Cerebellar cortex (tissue), 1 donor: Measurements from ENCODE around the gene TET2.
"Not testable (repeated sequence)": the region's sequence is repeated elsewhere in the genome, so short reads cannot be mapped to it uniquely, and the experiment has no call there.

Source experiments
- DNase-seq: peaks from one replicate; pipeline ENCODE4 v3.0.0-alpha.2; 2015; ENCODE audit warnings: low spot score

The TET2 gene

DNA sequence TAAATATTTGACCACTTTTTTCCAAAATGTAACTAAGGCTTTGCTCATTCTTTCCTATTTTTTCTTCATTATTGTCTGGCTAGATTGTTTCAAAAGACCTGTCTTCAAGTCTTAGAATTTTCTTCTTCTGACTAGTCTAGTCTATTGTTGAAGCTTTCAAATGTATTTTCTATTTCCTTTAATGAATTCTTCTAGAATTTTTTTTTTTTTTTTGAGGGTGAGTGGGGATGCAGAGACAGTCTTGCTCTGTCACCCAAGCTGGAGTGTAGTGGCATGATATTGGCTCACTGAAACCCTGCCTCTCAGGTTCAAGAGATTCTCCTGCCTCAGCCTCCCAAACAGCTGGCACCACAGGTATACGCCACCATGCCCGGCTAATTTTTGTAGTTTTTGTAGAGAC is 141.4 kb downstream of the TET2 start:
- no peak for DNase-seq

DNA sequence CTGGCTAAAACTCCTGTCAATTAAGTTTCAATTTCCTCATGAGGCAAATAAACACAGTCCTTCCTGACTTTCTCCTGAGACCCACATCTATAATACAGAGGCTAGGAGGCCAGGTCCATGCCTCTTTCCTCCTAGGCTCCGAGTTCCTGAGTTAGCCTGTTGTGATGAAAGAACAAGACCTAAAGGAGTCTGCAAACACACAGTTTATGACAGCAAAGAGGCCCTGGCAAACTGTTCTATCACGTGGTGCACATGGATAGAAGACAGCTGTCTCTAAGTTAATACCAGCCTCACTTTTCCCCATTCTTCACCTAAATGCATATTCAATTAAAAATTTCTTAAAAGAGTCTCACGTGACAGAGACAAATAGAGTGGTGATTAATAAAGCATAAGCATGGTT is 145.2 kb downstream of the TET2 start:
- no peak for DNase-seq

- no peak for DNase-seq
Measured at GRCh38 chr4:105293360-105293759, 146.7 kb downstream of the TET2 start.

GRCh38 chr4:105296672-105297071 is 150.0 kb downstream of the TET2 start:
- no peak for DNase-seq

DNA sequence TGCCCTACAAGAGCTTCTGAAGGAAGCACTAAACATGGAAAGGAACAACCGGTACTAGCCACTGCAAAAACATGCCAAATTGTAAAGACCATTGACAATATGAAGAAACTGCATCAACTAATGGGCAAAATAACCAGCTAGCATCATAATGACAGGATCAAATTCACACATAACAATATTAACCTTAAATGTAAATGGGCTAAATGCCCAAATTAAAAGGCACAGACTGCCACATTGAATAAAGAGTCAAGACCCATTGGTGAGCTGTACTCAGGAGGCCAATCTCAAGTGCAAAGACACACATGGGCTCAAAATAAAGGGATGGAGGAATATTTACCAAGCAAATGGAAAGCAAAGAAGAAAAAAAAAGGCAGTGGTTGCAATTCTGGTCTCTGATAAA is 152.4 kb downstream of the TET2 start:
- not testable (repeated sequence) for DNase-seq

- no peak for DNase-seq
Measured at GRCh38 chr4:105304085-105304484, 157.4 kb downstream of the TET2 start.

DNA sequence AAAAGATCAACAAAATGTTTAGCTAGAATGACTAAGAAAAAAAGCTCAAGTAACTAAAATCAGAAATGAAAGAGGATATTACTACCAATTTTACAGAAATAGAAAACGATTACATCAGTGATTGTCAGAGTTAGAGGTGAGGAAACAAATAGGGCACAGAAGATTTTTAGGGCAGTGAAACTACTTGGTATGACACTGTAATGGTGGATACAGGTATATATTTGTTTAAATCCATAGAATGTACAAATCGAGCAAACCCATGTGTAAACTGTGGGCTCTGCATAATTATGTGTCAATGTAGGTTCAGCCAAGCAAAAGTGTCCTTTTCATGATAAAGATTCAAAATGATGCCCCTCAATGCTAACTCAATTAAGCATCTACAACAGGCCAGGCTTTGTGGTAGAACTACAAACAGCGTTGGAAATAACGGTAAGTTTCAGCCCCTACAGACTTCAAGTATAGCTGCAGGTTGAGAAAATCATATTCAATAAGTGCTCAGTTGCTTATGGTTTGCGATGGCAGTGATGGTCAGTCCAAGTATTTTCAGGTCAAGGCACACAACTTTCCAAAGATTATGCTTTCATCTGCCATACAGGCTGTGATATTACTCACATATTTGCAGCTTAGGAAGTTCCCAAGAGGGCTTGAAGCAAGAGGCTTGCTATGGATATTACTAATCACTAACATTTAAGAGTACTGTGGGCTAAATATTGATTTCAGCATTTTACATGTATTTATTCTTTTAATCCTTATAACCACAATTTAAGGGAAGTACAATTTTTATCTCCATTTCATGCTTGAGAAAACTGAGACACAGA is 158.6 kb downstream of the TET2 start:
- DNase-seq = no peak

- no peak for DNase-seq
Measured at GRCh38 chr4:105306158-105306781, 159.6 kb downstream of the TET2 start.

GRCh38 chr4:105306820-105307219 is 160.1 kb downstream of the TET2 start:
- DNase-seq = no peak

DNA sequence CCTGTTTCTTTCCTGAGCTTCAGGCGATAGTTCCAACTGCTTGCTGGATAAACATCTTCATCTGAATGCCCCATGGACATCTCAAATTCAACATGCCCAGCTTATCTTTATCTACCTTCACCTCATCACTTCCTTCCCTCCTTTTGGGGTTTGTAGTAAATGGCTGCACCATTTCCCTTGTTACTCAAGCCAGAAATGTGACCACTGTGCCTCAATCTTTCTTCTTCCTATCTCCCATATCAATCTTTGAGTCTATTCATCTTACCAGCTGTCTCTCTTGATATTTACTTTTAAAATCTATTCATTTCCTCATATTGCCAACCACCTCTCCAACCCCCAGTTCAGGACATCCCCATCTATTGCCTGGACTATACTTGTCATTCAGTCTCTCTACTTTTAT is 171.8 kb downstream of the TET2 start:
- DNase-seq = no peak

GRCh38 chr4:105327222-105327621 is 180.5 kb downstream of the TET2 start:
- DNase-seq = no peak

DNA sequence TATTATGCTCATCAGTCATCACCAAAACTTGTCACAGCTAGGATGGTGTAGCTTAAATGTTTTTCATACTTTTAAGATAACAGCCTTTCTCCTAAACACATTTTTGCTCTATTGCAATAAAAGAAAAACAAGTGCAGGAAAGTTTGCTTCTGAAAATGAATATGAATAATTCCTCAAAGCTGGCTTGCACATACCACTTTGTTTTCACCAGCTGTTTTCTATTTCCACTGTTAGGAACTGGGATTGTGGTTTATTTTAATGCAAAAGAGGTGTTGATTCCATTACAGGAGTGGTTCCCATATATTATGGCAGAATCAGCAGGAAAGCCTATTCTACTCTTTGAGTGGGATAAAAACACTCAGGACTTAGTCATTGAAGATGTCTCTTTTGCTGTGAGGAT is 181.3 kb downstream of the TET2 start:
- DNase-seq = no peak

GRCh38 chr4:105329081-105329480 is 182.4 kb downstream of the TET2 start:
- DNase-seq = no peak
